GM21360 (cell line): ENCODE measurements around the gene ECHDC3.
"Not testable (repeated sequence)": the region's sequence is repeated elsewhere in the genome, so short reads cannot be mapped to it uniquely, and the experiment has no call there.

ENCODE experiments used
- ATAC-seq: cut with Tn5 transposase; IDR thresholded peaks from one replicate; pipeline ENCODE4 v1.9.1; 2021; ENCODE audit warnings: mild to moderate bottlenecking, moderate library complexity; ENCODE audit not compliant: unreplicated experiment

The ECHDC3 gene

GRCh38 chr10:11715815-11716494 is 26.2 kb upstream of the ECHDC3 start:
- no peak for ATAC-seq

GRCh38 chr10:11716686-11717085 is 25.5 kb upstream of the ECHDC3 start:
- no peak for ATAC-seq

- ATAC-seq: no peak
Measured at GRCh38 chr10:11719496-11720259, 22.5 kb upstream of the ECHDC3 start.

- no peak for ATAC-seq
Measured at GRCh38 chr10:11720260-11720741, 21.9 kb upstream of the ECHDC3 start.

- no peak for ATAC-seq
Measured at GRCh38 chr10:11721806-11722205, 20.4 kb upstream of the ECHDC3 start.

- ATAC-seq: no peak
Measured at GRCh38 chr10:11723359-11723758, 18.8 kb upstream of the ECHDC3 start.

GRCh38 chr10:11724938-11725776 is 17.0 kb upstream of the ECHDC3 start:
- peak; percentile 52 for ATAC-seq

GRCh38 chr10:11725912-11726311 is 16.3 kb upstream of the ECHDC3 start:
- ATAC-seq: no peak

GRCh38 chr10:11727563-11727962 is 14.6 kb upstream of the ECHDC3 start:
- ATAC-seq: no peak

- ATAC-seq: no peak
Measured at GRCh38 chr10:11728353-11728752, 13.8 kb upstream of the ECHDC3 start.

GRCh38 chr10:11729790-11730315 is 12.3 kb upstream of the ECHDC3 start:
- ATAC-seq: no peak

GRCh38 chr10:11730779-11731178 is 11.4 kb upstream of the ECHDC3 start:
- no peak for ATAC-seq

- not testable (repeated sequence) for ATAC-seq
Measured at GRCh38 chr10:11736767-11737166, 5.4 kb upstream of the ECHDC3 start.

GRCh38 chr10:11737258-11738032 is 4.7 kb upstream of the ECHDC3 start:
- not testable (repeated sequence) for ATAC-seq

- ATAC-seq: no peak
Measured at GRCh38 chr10:11740907-11741306, 1.3 kb upstream of the ECHDC3 start.

GRCh38 chr10:11741608-11742007 is 574 bp upstream of the ECHDC3 start:
- no peak for ATAC-seq

GRCh38 chr10:11742779-11743298 is 657 bp downstream of the ECHDC3 start:
- ATAC-seq: no peak

GRCh38 chr10:11743461-11744338 is 1.5 kb downstream of the ECHDC3 start:
- ATAC-seq: no peak

GRCh38 chr10:11745045-11745444 is 2.9 kb downstream of the ECHDC3 start:
- ATAC-seq: no peak
